CD4-positive, alpha-beta memory T cell (primary cell): ENCODE data around the gene NT5C2. TPM values are rescaled to one million over a fixed set of nuclear protein-coding genes. Genes with fewer than 3 reads are reported as not detected.
"Not testable (repeated sequence)": the region's sequence is repeated elsewhere in the genome, so short reads cannot be mapped to it uniquely, and the experiment has no call there.

Experiments
- CTCF ChIA-PET: fragments of 350-600 bp; sonication (Branson Sonifier 250); formaldehyde crosslinking; loops from one replicate; lab custom pipeline; 2021; ENCODE audit warnings: inconsistent platforms; ENCODE audit not compliant: partially characterized antibody; lab: Charles Lee
- POLR2A ChIA-PET: fragments of 350-600 bp; sonication (Branson Sonifier 250); formaldehyde crosslinking; loops from one replicate; lab custom pipeline; 2021; ENCODE audit not compliant: partially characterized antibody; lab: Charles Lee
- DNase-seq, 5 donors: peaks; one replicate each; pipeline versions ENCODE4 v3.0.0 to v3.0.0-alpha.2; 2020 to 2022; ENCODE audit warnings: mixed read lengths in 1 of 5
- H3K27ac ChIP-seq: one replicate; pipeline ENCODE4 v1.7.0; 2013; ENCODE audit warnings: low read depth, low read length
- H3K27me3 ChIP-seq: 2 replicates; pipeline ENCODE4 v1.7.0; 2013; ENCODE audit warnings: mild to moderate bottlenecking, low read length, moderate library complexity; ENCODE audit not compliant: insufficient read depth
- H3K36me3 ChIP-seq: 2 replicates; pipeline ENCODE4 v1.7.0; 2013; ENCODE audit warnings: mild to moderate bottlenecking, low read length, moderate library complexity; ENCODE audit not compliant: insufficient read depth
- H3K4me1 ChIP-seq: 2 replicates; pipeline ENCODE4 v1.7.0; 2013; ENCODE audit warnings: mild to moderate bottlenecking, low read length, moderate library complexity; ENCODE audit not compliant: insufficient read depth
- H3K4me3 ChIP-seq, 2 donors: one replicate each; pipeline ENCODE4 v1.7.0; 2013; ENCODE audit warnings: low read length in 2 of 2, mild to moderate bottlenecking in 1 of 2
- H3K9me3 ChIP-seq, 2 donors: one replicate each; pipeline ENCODE4 v1.7.0; 2013; ENCODE audit warnings: low read length in 2 of 2, control low read depth in 1 of 2; ENCODE audit not compliant: control insufficient read depth in 1 of 2
- H3K27ac Mint-ChIP-seq, 7 donors: one replicate each; pipeline ENCODE4 v1.8.0; 2020 to 2021; ENCODE audit warnings: mixed read lengths in 7 of 7, mild to moderate bottlenecking in 6 of 7, inconsistent platforms in 3 of 7, moderate library complexity in 3 of 7
- H3K27me3 Mint-ChIP-seq, 2 donors: one replicate each; pipeline ENCODE4 v1.8.0; 2020 to 2021; ENCODE audit warnings: mixed read lengths in 2 of 2
- H3K36me3 Mint-ChIP-seq, 2 donors: one replicate each; pipeline ENCODE4 v1.8.0; 2020 to 2021; ENCODE audit warnings: mixed read lengths in 2 of 2, inconsistent platforms in 1 of 2, mild to moderate bottlenecking in 1 of 2
- H3K4me1 Mint-ChIP-seq, 4 donors: one replicate each; pipeline ENCODE4 v1.8.0; 2020 to 2021; ENCODE audit warnings: mixed read lengths in 4 of 4, mild to moderate bottlenecking in 1 of 4
- H3K4me3 Mint-ChIP-seq, 8 donors: one replicate each; pipeline ENCODE4 v1.8.0; 2020 to 2021; ENCODE audit warnings: mixed read lengths in 8 of 8, mild to moderate bottlenecking in 7 of 8, moderate library complexity in 6 of 8, inconsistent platforms in 3 of 8
- H3K9me3 Mint-ChIP-seq, 8 donors: one replicate each; pipeline ENCODE4 v1.8.0; 2020 to 2021; ENCODE audit warnings: mixed read lengths in 8 of 8, mild to moderate bottlenecking in 5 of 8, inconsistent platforms in 3 of 8, moderate library complexity in 1 of 8
- intact Hi-C: fragments of 100-400 bp; cut with micrococcal nuclease; formaldehyde crosslinking; loops from one replicate; pipeline ENCODE4 v1.15.1; 2023
- polyA plus RNA-seq, 2 donors: library from polyadenylated mRNA; unstranded; fragments of 300-500 nt; fragmentation: Illumina TruSeq; gene quantifications; one replicate each; pipeline ENCODE4 v1.2.3, GENCODE V29; 2021
- total RNA-seq, 2 experiments: library from RNA; stranded (reverse); gene quantifications; one replicate each; pipeline ENCODE4 v1.2.3, GENCODE V29; 2021

The NT5C2 gene
- total and polyA plus RNA-seq, 4 experiments from 2014 or later, result 54.3 to 80.4 (median 79.3) TPM

DNA sequence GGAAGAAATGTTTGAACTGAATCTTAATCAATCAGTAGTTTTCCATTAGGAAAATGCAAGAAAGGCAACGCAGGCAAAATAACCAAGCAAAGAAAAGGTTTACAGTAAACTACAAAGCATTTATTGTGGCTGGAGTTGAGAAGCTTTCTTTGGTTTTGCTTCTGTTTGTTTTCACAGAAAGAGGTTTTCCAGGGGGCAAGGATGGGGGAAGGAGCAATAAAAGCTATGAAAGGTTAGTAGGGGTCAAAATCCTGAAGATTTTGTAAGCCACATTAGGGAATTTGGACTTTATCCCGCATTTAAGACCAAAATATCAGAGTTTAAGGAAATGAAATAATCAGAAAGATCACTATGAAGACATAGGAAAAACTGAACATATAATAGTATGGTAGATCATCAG is 51.1 kb downstream of the NT5C2 start:
- CTCF ChIA-PET, result no interaction called here
- Mint-ChIP-seq H3K4me3 (no peak overlapping the region), H3K4me1 (peaks cover 0 to 14% (median 6%) of the 10 kb centered on the region in 4 donors), H3K27me3 (no peaks in the 10 kb centered on the region), H3K36me3 (peaks cover 28 to 32% of the 10 kb centered on the region in 2 donors), H3K9me3 (no peaks in the 10 kb centered on the region), H3K27ac (peak overlapping the region in 1 of 7 donors; percentile 32)
- no peak overlapping the region for H3K27ac ChIP-seq
- no peaks in the 10 kb centered on the region for H3K9me3 ChIP-seq
- H3K27me3 ChIP-seq, result no peaks in the 10 kb centered on the region
- DNase-seq, result no peak
- POLR2A ChIA-PET, result no interaction called here
- H3K4me1 ChIP-seq, result no peaks in the 10 kb centered on the region
- H3K36me3 ChIP-seq, result no peaks in the 10 kb centered on the region
- H3K4me3 ChIP-seq, result no peak overlapping the region
- intact Hi-C loops, result no loop called here

DNA sequence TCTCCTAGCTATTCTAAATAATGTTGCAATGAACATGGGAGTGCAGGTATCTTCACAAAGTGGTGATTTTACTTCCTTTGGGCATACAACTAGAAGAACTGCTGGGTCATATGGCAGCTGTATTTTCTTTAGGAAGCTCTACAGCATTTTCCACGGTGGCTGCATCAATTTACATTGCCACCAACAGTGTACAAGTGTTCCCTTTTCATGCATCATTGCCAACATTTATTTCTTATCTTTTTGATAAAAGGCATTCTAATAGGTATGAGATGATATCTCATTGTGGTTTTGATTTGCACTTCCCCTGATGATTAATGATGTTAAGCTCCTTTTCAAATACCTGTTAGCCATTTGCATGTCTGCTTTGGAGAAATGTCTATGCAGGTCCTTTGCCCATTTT is 52.6 kb downstream of the NT5C2 start:
- Histone ChIP-seq H3K36me3 (peaks cover 3% of the 10 kb centered on the region), H3K27ac (no peak overlapping the region), H3K4me3 (no peak overlapping the region), H3K27me3 (no peaks in the 10 kb centered on the region), H3K4me1 (no peaks in the 10 kb centered on the region), H3K9me3 (no peaks in the 10 kb centered on the region)
- CTCF ChIA-PET, result interaction anchor here (1.1 kb wide), 2 partner anchors 14 to 16 kb away, joined by 3 read pairs; no protein-coding TSS in a partner anchor
- Mint-ChIP-seq H3K4me1 (peaks cover 0 to 14% (median 7%) of the 10 kb centered on the region in 4 donors), H3K27me3 (no peaks in the 10 kb centered on the region), H3K36me3 (peaks cover 32 to 34% of the 10 kb centered on the region in 2 donors), H3K9me3 (no peaks in the 10 kb centered on the region), H3K4me3 (no peak overlapping the region), H3K27ac (no peak overlapping the region)
- POLR2A ChIA-PET, result no interaction called here
- intact Hi-C loops, result no loop called here
- DNase-seq, result no peak

DNA sequence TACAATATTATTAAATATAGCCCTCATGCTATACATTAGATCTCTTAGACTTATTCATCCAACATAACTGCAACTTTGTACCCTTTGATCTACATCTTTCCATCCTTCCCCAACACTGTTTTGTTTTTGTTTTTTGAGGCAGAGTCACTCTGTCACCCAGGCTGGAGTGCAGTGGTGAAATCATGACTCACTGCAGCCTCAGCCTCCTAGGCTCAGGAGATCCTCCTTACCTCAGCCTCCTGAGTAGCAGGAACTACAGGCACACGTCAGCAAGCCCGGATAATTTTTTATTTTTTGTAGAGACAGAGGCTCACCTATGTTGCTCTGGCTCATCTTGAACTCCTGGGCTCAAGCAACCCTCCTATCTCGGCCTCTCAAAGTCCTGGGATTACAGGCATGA is 53.3 kb downstream of the NT5C2 start:
- H3K9me3 ChIP-seq, result no peaks in the 10 kb centered on the region
- H3K27me3 ChIP-seq, result no peaks in the 10 kb centered on the region
- Mint-ChIP-seq H3K27me3 (no peaks in the 10 kb centered on the region), H3K4me1 (peaks cover 0 to 17% (median 8%) of the 10 kb centered on the region in 4 donors), H3K9me3 (no peaks in the 10 kb centered on the region), H3K4me3 (no peak overlapping the region), H3K27ac (peak overlapping the region in 1 of 7 donors; percentile 72), H3K36me3 (peaks cover 37 to 40% of the 10 kb centered on the region in 2 donors)
- CTCF ChIA-PET, result no interaction called here
- H3K4me3 ChIP-seq, result no peak overlapping the region
- intact Hi-C loops, result no loop called here
- DNase-seq, result no peak
- POLR2A ChIA-PET, result no interaction called here
- H3K27ac ChIP-seq, result no peak overlapping the region
- H3K4me1 ChIP-seq, result no peaks in the 10 kb centered on the region
- peaks cover 3% of the 10 kb centered on the region for H3K36me3 ChIP-seq

DNA sequence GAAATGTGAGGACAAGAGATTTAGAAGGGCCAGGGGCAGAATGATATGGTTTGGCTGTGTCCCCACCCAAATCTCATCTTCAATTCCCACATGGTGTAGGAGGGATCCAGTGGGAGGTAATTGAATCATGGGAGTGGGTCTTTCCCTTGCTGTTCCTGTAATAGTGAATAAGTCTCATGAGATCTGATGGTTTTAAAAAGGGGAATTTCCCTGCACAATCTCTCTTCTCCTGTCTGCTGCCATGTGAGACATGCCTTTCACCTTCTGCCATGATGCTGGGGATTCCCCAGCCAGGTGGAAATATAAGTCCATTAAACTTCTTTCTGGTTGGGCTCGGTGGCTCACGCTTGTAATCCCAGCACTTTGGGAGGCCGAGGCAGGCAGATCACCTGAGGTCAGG is 57.9 kb downstream of the NT5C2 start:
- H3K9me3 ChIP-seq, POLR2A ChIA-PET, H3K27me3 Mint-ChIP-seq, H3K4me3 ChIP-seq, H3K27ac ChIP-seq, DNase-seq, H3K4me1 ChIP-seq, H3K4me3 Mint-ChIP-seq, intact Hi-C loops, H3K27me3 ChIP-seq, H3K9me3 Mint-ChIP-seq, H3K36me3 ChIP-seq: not testable (repeated sequence)
- peak overlapping the region in 1 of 7 donors; percentile 10 for H3K27ac Mint-ChIP-seq
- CTCF ChIA-PET, result interaction anchor here (0.7 kb wide), 1 partner anchor 110 kb away, joined by 3 read pairs; no protein-coding TSS in a partner anchor
- peaks cover 47 to 64% of the 10 kb centered on the region in 2 donors for H3K36me3 Mint-ChIP-seq
- peaks cover 0 to 12% (median 7%) of the 10 kb centered on the region in 4 donors for H3K4me1 Mint-ChIP-seq

DNA sequence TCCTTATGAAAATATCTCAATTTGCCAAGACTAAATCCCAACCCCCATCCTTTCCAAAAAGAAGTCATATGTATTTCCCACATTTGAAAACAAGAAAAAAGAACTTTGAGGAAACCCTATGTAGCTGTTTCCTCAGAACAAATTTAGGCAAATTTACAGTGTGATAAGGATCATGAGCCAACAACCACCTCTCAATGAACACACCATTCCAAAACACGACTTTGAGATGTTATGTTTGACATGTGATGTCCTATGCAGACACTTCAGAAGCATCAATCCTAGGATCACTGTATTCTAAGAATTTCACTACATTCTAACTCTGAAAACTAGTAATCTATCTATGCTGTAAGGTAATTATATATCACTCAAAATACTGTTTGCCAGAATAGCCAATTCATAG is 62.2 kb downstream of the NT5C2 start:
- CTCF ChIA-PET, result interaction anchor here (0.6 kb wide), 1 partner anchor 20 kb away, joined by 3 read pairs; no protein-coding TSS in a partner anchor
- no peaks in the 10 kb centered on the region for H3K9me3 Mint-ChIP-seq
- Histone ChIP-seq H3K4me3 (no peak overlapping the region), H3K4me1 (no peaks in the 10 kb centered on the region), H3K27me3 (no peaks in the 10 kb centered on the region), H3K27ac (no peak overlapping the region), H3K9me3 (no peaks in the 10 kb centered on the region), H3K36me3 (no peaks in the 10 kb centered on the region)
- H3K4me1 Mint-ChIP-seq, result peaks cover 2 to 14% (median 8%) of the 10 kb centered on the region in 4 donors
- H3K36me3 Mint-ChIP-seq, result peaks cover 31 to 47% of the 10 kb centered on the region in 2 donors
- peak overlapping the region in 1 of 7 donors; percentile 37 for H3K27ac Mint-ChIP-seq
- no peak overlapping the region for H3K4me3 Mint-ChIP-seq
- intact Hi-C loops, result no loop called here
- POLR2A ChIA-PET, result no interaction called here
- no peak for DNase-seq
- no peaks in the 10 kb centered on the region for H3K27me3 Mint-ChIP-seq

DNA sequence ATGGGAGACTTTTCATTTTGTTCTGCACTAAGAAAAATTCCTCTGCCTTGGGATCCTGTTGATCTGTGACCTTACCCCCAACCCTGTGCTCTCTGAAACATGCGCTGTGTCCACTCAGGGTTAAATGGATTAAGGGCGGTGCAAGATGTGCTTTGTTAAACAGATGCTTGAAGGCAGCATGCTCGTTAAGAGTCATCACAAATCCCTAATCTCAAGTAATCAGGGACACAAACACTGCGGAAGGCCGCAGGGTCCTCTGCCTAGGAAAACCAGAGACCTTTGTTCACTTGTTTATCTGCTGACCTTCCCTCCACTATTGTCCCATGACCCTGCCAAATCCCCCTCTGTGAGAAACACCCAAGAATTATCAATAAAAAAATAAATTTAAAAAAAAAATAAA is 62.9 kb downstream of the NT5C2 start:
- intact Hi-C loops, H3K9me3 Mint-ChIP-seq, H3K27ac ChIP-seq, H3K4me3 ChIP-seq, POLR2A ChIA-PET, H3K27me3 Mint-ChIP-seq, DNase-seq, H3K9me3 ChIP-seq, H3K27me3 ChIP-seq, H3K4me1 ChIP-seq, CTCF ChIA-PET, H3K36me3 ChIP-seq, H3K27ac Mint-ChIP-seq, H3K4me3 Mint-ChIP-seq: not testable (repeated sequence)
- Mint-ChIP-seq H3K36me3 (peaks cover 29 to 45% of the 10 kb centered on the region in 2 donors), H3K4me1 (peaks cover 5 to 15% (median 10%) of the 10 kb centered on the region in 4 donors)

DNA sequence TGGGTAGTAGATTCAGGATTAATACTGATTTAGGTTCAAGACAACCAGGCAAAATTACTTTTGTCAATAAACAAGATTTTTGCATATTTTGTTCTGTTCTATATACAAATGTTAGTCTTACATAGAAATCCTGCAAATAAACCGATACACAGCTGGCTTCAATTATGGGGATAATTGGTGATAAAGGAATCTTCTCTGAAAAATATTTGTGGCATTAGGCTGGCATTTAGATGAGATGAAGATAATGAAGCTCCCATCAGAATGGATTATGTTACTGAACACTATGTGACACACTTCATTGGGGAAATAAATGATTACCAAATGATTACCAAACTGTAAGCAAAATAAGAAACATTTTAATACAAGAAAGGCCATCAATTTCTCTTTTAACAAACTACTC is 65.8 kb downstream of the NT5C2 start:
- Histone ChIP-seq H3K9me3 (no peaks in the 10 kb centered on the region), H3K27me3 (no peaks in the 10 kb centered on the region), H3K27ac (no peak overlapping the region), H3K4me1 (no peaks in the 10 kb centered on the region), H3K4me3 (no peak overlapping the region), H3K36me3 (no peaks in the 10 kb centered on the region)
- no peak for DNase-seq
- ChIA-PET POLR2A (no interaction called here), CTCF (interaction anchor here (1.3 kb wide), 1 partner anchor 117 kb away, joined by 6 read pairs; no protein-coding TSS in a partner anchor)
- intact Hi-C loops, result no loop called here
- Mint-ChIP-seq H3K9me3 (no peaks in the 10 kb centered on the region), H3K4me3 (no peak overlapping the region), H3K27me3 (no peaks in the 10 kb centered on the region), H3K4me1 (peaks cover 6 to 17% (median 13%) of the 10 kb centered on the region in 4 donors), H3K36me3 (peaks cover 14 to 23% of the 10 kb centered on the region in 2 donors), H3K27ac (peak overlapping the region in 1 of 7 donors; percentile 32)
